Activated T-cell treated with anti-CD3 and anti-CD28 coated beads, Interleukin-2, amount 50 U/mL, for 24 hours (primary cell): ENCODE measurements around the gene COX7C.
A peak's percentile ranks its signal among the peaks of the same experiment; 100 is the strongest.
"Not testable (repeated sequence)": the region's sequence is repeated elsewhere in the genome, so short reads cannot be mapped to it uniquely, and the experiment has no call there.

ENCODE experiments used
- DNase-seq: peaks from one replicate; pipeline ENCODE4 v3.0.0-alpha.2; 2020
- H3K27ac Mint-ChIP-seq: 2 replicates; pipeline ENCODE4 v1.8.0; 2020; ENCODE audit warnings: mild to moderate bottlenecking, mixed read lengths
- H3K27me3 Mint-ChIP-seq: 2 replicates; pipeline ENCODE4 v1.8.0; 2020; ENCODE audit warnings: mixed read lengths
- H3K36me3 Mint-ChIP-seq: 2 replicates; pipeline ENCODE4 v1.8.0; 2020; ENCODE audit warnings: low read depth, mixed read lengths
- H3K4me1 Mint-ChIP-seq: 2 replicates; pipeline ENCODE4 v1.8.0; 2020; ENCODE audit warnings: low read depth, mixed read lengths
- H3K4me3 Mint-ChIP-seq: 2 replicates; pipeline ENCODE4 v1.8.0; 2020; ENCODE audit warnings: mild to moderate bottlenecking, moderate library complexity, mixed read lengths
- H3K9me3 Mint-ChIP-seq: 2 replicates; pipeline ENCODE4 v1.8.0; 2020; ENCODE audit warnings: mixed read lengths

Gene COX7C

DNA sequence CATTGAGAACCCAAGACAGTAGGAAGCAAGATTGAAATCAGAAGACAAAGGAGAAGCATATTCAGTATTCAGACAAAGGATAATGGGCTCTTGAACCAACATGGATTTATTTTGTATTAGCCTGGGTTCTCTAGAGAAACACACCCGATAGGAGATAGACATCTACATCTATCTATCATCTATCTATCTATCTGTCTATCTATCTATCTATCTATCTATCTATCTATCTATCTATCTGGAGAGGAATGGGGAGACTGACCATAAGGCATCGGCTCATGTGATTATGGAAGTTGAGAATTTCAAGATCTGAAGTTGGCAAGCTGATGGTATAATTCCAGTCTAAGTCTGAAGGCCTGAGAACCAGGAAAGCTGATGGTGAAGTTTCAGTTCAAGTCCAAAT, 13.4 kb downstream of the COX7C start:
- Mint-ChIP-seq H3K9me3 (no peaks in the 10 kb centered on the region), H3K4me3 (no peak overlapping the region), H3K27me3 (peaks cover 35% of the 10 kb centered on the region), H3K36me3 (no peaks in the 10 kb centered on the region), H3K27ac (no peak overlapping the region), H3K4me1 (no peaks in the 10 kb centered on the region)
- no peak for DNase-seq

DNA sequence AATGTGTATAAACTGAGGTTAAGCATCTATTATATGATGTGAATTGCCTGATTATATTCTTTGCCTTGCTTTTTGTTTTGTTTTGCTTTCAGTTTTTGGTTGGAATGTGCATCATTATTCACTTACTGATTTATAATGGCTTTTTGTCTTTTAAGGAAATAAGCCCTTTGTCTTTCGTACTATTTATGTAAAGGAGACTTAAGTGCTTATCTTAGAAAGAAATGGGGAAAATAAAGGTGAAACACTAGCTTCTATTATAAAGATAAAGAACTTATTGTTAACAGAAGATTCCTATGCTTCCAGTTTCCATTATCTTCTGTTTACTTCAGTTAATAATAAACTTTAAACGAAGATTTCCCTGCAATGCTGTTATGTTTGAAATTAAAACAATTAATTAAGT, 23.3 kb downstream of the COX7C start:
- H3K27me3 Mint-ChIP-seq = peaks cover 18% of the 10 kb centered on the region
- no peak overlapping the region for H3K4me3 Mint-ChIP-seq

GRCh38 chr5:86644843-86645242, 27.1 kb downstream of the COX7C start:
- Mint-ChIP-seq H3K4me1 (no peaks in the 10 kb centered on the region), H3K27me3 (peaks cover 16% of the 10 kb centered on the region), H3K4me3 (no peak overlapping the region)

More for the DNA sequence above, 23.3 kb downstream of the COX7C start:
- DNase-seq = no peak
- no peaks in the 10 kb centered on the region for H3K9me3 Mint-ChIP-seq
- no peaks in the 10 kb centered on the region for H3K36me3 Mint-ChIP-seq
- H3K27ac Mint-ChIP-seq = no peak overlapping the region
- no peaks in the 10 kb centered on the region for H3K4me1 Mint-ChIP-seq

DNA sequence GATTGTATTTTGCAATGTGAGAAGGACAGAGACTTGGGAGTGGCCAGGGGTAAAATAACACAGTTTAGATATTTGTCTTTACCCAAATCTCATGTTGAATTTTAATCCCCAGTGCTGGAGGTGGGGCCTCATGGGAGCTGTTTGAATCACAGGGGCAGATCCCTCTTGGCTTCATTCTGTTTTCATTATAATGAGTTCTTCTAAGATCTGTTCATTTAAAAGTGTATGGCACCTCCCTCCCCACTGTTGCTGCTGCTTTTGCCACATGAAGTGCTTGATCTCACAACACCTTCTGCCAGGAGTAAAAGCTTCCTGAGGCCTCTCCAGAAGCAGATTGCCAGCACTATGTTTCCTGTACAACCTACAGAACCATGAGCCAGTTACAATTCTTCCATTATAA, 28.1 kb downstream of the COX7C start:
- peaks cover 16% of the 10 kb centered on the region for H3K27me3 Mint-ChIP-seq
- no peaks in the 10 kb centered on the region for H3K36me3 Mint-ChIP-seq
- H3K27ac Mint-ChIP-seq = no peak overlapping the region

More at GRCh38 chr5:86644843-86645242, 27.1 kb downstream of the COX7C start:
- Mint-ChIP-seq H3K36me3 (no peaks in the 10 kb centered on the region), H3K27ac (no peak overlapping the region), H3K9me3 (no peaks in the 10 kb centered on the region)
- DNase-seq = no peak

GRCh38 chr5:86646671-86647070, 28.9 kb downstream of the COX7C start:
- Mint-ChIP-seq H3K27ac (no peak overlapping the region), H3K36me3 (no peaks in the 10 kb centered on the region), H3K27me3 (peaks cover 16% of the 10 kb centered on the region), H3K4me3 (no peak overlapping the region), H3K4me1 (no peaks in the 10 kb centered on the region), H3K9me3 (no peaks in the 10 kb centered on the region)
- DNase-seq = no peak

More for the DNA sequence above, 28.1 kb downstream of the COX7C start:
- no peaks in the 10 kb centered on the region for H3K9me3 Mint-ChIP-seq
- no peak overlapping the region for H3K4me3 Mint-ChIP-seq
- DNase-seq = no peak
- no peaks in the 10 kb centered on the region for H3K4me1 Mint-ChIP-seq

- no peak for DNase-seq
- peaks cover 16% of the 10 kb centered on the region for H3K27me3 Mint-ChIP-seq
- H3K4me3 Mint-ChIP-seq = no peak overlapping the region
- H3K9me3 Mint-ChIP-seq = no peaks in the 10 kb centered on the region
- no peaks in the 10 kb centered on the region for H3K4me1 Mint-ChIP-seq
- no peak overlapping the region for H3K27ac Mint-ChIP-seq
- no peaks in the 10 kb centered on the region for H3K36me3 Mint-ChIP-seq
These were observed 32.2 kb downstream of the COX7C start for GRCh38 chr5:86649832-86650505.

- not testable (repeated sequence) for H3K9me3 Mint-ChIP-seq, H3K4me3 Mint-ChIP-seq, H3K36me3 Mint-ChIP-seq, H3K27ac Mint-ChIP-seq, H3K4me1 Mint-ChIP-seq, DNase-seq
- H3K27me3 Mint-ChIP-seq = peaks cover 42% of the 10 kb centered on the region
These were observed 43.0 kb downstream of the COX7C start for GRCh38 chr5:86660771-86661170.

DNA sequence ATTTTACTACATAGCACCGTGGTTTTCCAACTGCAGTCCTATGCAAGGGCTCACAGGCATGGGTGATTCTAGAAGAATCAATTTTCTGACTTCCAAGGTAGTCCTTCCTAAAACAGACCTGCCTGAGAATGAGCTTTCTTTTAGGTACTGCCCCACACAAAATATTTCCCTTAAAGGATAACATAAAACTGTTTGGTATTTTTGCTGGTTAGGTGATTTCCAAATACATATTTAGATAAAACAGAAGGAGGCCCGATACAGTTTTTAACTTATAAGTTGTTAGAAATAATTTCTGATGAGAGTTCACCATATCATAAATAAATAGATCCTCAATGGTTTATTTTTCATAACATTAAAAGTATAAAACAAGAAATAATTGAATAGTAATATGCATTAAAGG, 46.4 kb downstream of the COX7C start:
- Mint-ChIP-seq H3K27me3 (peaks cover 37% of the 10 kb centered on the region), H3K4me3 (no peak overlapping the region), H3K4me1 (peaks cover 4% of the 10 kb centered on the region), H3K36me3 (no peaks in the 10 kb centered on the region), H3K9me3 (peaks cover 3% of the 10 kb centered on the region), H3K27ac (no peak overlapping the region)
- DNase-seq = no peak

GRCh38 chr5:86665984-86666760, 48.4 kb downstream of the COX7C start:
- Mint-ChIP-seq H3K4me3 (peak overlapping the region; percentile 43), H3K9me3 (peaks cover 2% of the 10 kb centered on the region), H3K4me1 (peaks cover 4% of the 10 kb centered on the region), H3K27ac (no peak overlapping the region), H3K36me3 (no peaks in the 10 kb centered on the region), H3K27me3 (peaks cover 24% of the 10 kb centered on the region)
- DNase-seq = peak; percentile 29

DNA sequence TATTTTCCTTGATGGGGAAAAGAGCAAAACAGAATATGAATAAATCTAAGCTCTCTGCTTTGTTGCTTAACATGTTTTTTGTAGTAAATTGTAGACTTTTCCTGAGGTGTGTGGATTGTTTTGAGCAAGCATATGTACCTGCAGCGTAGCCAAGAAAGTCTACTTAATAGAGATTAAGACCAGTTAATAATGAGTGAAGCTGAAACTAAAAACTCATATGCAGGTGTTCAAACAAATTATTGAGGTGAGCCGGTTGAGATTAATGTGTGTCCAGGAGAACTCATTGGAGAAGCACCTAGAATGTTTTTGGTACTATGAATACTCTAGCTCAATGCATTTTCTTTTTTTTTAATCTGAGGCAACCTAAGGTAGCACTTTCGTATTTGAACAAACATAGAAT, 49.2 kb downstream of the COX7C start:
- no peak for DNase-seq
- peaks cover 17% of the 10 kb centered on the region for H3K27me3 Mint-ChIP-seq
- no peak overlapping the region for H3K27ac Mint-ChIP-seq
- no peak overlapping the region for H3K4me3 Mint-ChIP-seq
- H3K9me3 Mint-ChIP-seq = peaks cover under 1% of the 10 kb centered on the region
- H3K4me1 Mint-ChIP-seq = peaks cover 4% of the 10 kb centered on the region
- H3K36me3 Mint-ChIP-seq = no peaks in the 10 kb centered on the region
